MCF 10A (cell line): Measurements from ENCODE around the gene NRP1. TPM values are rescaled to one million over a fixed set of nuclear protein-coding genes. Genes with fewer than 3 reads are reported as not detected.

Experiments used
- BruUV-seq: library from RNA; stranded (reverse); fragments of 400-500 nt; replicated peaks from 2 replicates; lab custom pipeline; 2021; lab: Mats Ljungman, UMichigan
- CTCF ChIA-PET: fragments of 300-600 bp; sonication (Branson Sonifier 250); formaldehyde crosslinking; extraction: SDS; loops from one replicate; lab custom pipeline; 2021; ENCODE audit warnings: antibody characterized with exemption, inconsistent platforms; lab: Yijun Ruan, JAX
- POLR2A ChIA-PET: fragments of 300-600, 350-650 bp; sonication (Branson Sonifier 250); formaldehyde crosslinking; extraction: SDS; loops from one replicate; lab custom pipeline; 2020; ENCODE audit warnings: antibody characterized with exemption, inconsistent platforms; lab: Yijun Ruan, JAX
- DNase-seq: peaks from one replicate; pipeline ENCODE4 v3.0.0-alpha.2; 2018; ENCODE audit not compliant: unreplicated experiment
- H3K27ac Mint-ChIP-seq: one replicate; pipeline ENCODE4 v1.8.0; 2022; ENCODE audit warnings: mild to moderate bottlenecking, low read depth, mixed read lengths; ENCODE audit not compliant: unreplicated experiment
- H3K27me3 Mint-ChIP-seq: one replicate; pipeline ENCODE4 v1.8.0; 2022; ENCODE audit warnings: mixed read lengths; ENCODE audit not compliant: insufficient read depth, unreplicated experiment
- H3K36me3 Mint-ChIP-seq: one replicate; pipeline ENCODE4 v1.8.0; 2022; ENCODE audit warnings: mild to moderate bottlenecking, moderate library complexity, mixed read lengths; ENCODE audit not compliant: insufficient read depth, unreplicated experiment
- H3K4me1 Mint-ChIP-seq: one replicate; pipeline ENCODE4 v1.8.0; 2022; ENCODE audit warnings: mixed read lengths; ENCODE audit not compliant: insufficient read depth, unreplicated experiment
- H3K4me3 Mint-ChIP-seq: one replicate; pipeline ENCODE4 v1.8.0; 2022; ENCODE audit warnings: mild to moderate bottlenecking, moderate library complexity, mixed read lengths; ENCODE audit not compliant: unreplicated experiment
- H3K9me3 Mint-ChIP-seq: one replicate; pipeline ENCODE4 v1.8.0; 2022; ENCODE audit warnings: mixed read lengths; ENCODE audit not compliant: unreplicated experiment
- CTCF ChIP-seq: fragments of 200-600 bp; IDR thresholded peaks from one replicate; pipeline ENCODE4 v1.8.0; 2022; ENCODE audit warnings: antibody characterized with exemption, mild to moderate bottlenecking; ENCODE audit not compliant: unreplicated experiment
- intact Hi-C: fragments of 100-400 bp; cut with micrococcal nuclease; formaldehyde crosslinking; loops from 2 replicates; pipeline ENCODE4 v1.14.1; 2022
- total RNA-seq: library from RNA; stranded (reverse); gene quantifications from 2 replicates; pipeline ENCODE4 v1.2.3, GENCODE V29; 2022

The NRP1 gene
- total RNA-seq, 1 experiment from 2014 or later = 66.6 TPM

DNA sequence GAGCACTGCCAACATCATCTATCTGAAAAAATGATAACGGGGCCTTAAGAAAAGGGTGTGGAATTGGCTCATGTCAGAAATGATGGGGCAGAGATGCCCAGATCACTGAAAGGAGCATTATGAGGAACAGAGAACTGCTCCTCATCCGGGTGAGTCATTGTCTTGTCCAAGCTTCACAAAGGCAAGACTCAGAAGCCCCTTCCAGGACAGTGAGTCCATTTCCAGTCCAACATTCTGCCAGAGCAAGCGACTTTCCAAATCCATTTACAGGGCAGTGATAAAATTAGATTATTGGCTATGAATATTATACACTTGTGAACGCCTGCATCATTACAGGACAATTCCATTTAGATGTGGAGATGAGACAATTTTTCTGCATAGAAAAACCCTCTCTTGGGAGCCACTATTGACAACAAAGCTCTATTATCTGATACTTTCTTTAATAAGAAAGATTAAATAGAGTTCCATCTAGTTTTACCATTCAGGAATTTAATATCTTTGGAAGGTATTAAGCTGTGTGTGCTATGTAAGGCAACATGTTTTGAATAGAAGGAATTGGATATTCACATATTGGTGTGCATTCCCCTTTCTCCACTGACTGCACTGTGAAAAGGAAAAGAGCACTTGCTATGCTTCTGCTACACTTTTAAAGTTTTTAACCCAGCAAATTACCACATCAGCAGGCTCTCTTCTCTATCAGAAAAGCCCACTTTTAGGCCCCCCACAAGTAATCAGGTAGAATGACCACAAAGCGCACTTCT lies 159.6 kb downstream of the NRP1 start:
- no peak overlapping the region for H3K27ac Mint-ChIP-seq
- no peak for DNase-seq
- ChIA-PET CTCF (interaction anchor here (0.6 kb wide), 1 partner anchor 115 kb away, joined by 3 read pairs; no protein-coding TSS in a partner anchor), POLR2A (interaction anchor here (0.6 kb wide), 1 partner anchor 14 kb away, joined by 3 read pairs; no protein-coding TSS in a partner anchor)
- no peaks in the 10 kb centered on the region for H3K9me3 Mint-ChIP-seq
- no peak for TF ChIP-seq CTCF
- no peaks in the 10 kb centered on the region for H3K27me3 Mint-ChIP-seq
- H3K36me3 Mint-ChIP-seq = no peaks in the 10 kb centered on the region
- intact Hi-C loops = no loop called here
- no peak overlapping the region for H3K4me3 Mint-ChIP-seq
- no peaks in the 10 kb centered on the region for H3K4me1 Mint-ChIP-seq
- no TSS peak for BruUV-seq

- POLR2A ChIA-PET = no interaction called here
- BruUV-seq = no TSS peak
Measured at GRCh38 chr10:33165911-33166310, 168.6 kb downstream of the NRP1 start.

GRCh38 chr10:33164060-33164709 lies 170.3 kb downstream of the NRP1 start:
- POLR2A ChIA-PET = interaction anchor here (0.7 kb wide), 1 partner anchor 1114 kb away, joined by 3 read pairs; no protein-coding TSS in a partner anchor
- TF ChIP-seq CTCF = no peak
- H3K36me3 Mint-ChIP-seq = no peaks in the 10 kb centered on the region

More at GRCh38 chr10:33165911-33166310, 168.6 kb downstream of the NRP1 start:
- intact Hi-C loops = no loop called here
- CTCF ChIA-PET = no interaction called here
- H3K36me3 Mint-ChIP-seq = no peaks in the 10 kb centered on the region
- H3K4me1 Mint-ChIP-seq = no peaks in the 10 kb centered on the region
- no peaks in the 10 kb centered on the region for H3K9me3 Mint-ChIP-seq
- H3K4me3 Mint-ChIP-seq = no peak overlapping the region
- H3K27ac Mint-ChIP-seq = no peak overlapping the region
- DNase-seq = no peak
- H3K27me3 Mint-ChIP-seq = no peaks in the 10 kb centered on the region
- TF ChIP-seq CTCF = no peak

GRCh38 chr10:33162248-33162575 lies 172.3 kb downstream of the NRP1 start:
- Mint-ChIP-seq H3K4me3 (no peak overlapping the region), H3K27me3 (no peaks in the 10 kb centered on the region), H3K36me3 (no peaks in the 10 kb centered on the region), H3K4me1 (peaks cover 4% of the 10 kb centered on the region), H3K9me3 (no peaks in the 10 kb centered on the region), H3K27ac (no peak overlapping the region)
- intact Hi-C loops = no loop called here
- DNase-seq = no peak
- TF ChIP-seq CTCF = no peak
- ChIA-PET CTCF (no interaction called here), POLR2A (no interaction called here)
- BruUV-seq = no TSS peak

More at GRCh38 chr10:33164060-33164709, 170.3 kb downstream of the NRP1 start:
- Mint-ChIP-seq H3K9me3 (no peaks in the 10 kb centered on the region), H3K27me3 (no peaks in the 10 kb centered on the region), H3K4me1 (no peaks in the 10 kb centered on the region), H3K27ac (no peak overlapping the region), H3K4me3 (no peak overlapping the region)
- DNase-seq = no peak
- intact Hi-C loops = no loop called here
- no TSS peak for BruUV-seq
- CTCF ChIA-PET = interaction anchor here (0.6 to 1.3 kb wide), 3 partner anchors 9 to 170 kb away, joined by 3 to 7 read pairs (median 3); partner anchors contain the start of gene NRP1
